ENCODE results near the gene CEP95. TPM values are rescaled to one million over a fixed set of nuclear protein-coding genes. Genes with fewer than 3 reads are reported as not detected.

Gene CEP95
- total and polyA plus RNA-seq, 9 donors: 44.5 to 87.2 (median 63.3) TPM

- Histone ChIP-seq H3K36me3 (no peaks in the 10 kb centered on the region), H3K27me3 (no peaks in the 10 kb centered on the region)
- TF ChIP-seq EP300 (IDR thresholded peaks at IDR 0.05): no peak
- TF ChIP-seq POLR2A (IDR thresholded peaks at IDR 0.05): no peak
- TF ChIP-seq, protein P1, sequence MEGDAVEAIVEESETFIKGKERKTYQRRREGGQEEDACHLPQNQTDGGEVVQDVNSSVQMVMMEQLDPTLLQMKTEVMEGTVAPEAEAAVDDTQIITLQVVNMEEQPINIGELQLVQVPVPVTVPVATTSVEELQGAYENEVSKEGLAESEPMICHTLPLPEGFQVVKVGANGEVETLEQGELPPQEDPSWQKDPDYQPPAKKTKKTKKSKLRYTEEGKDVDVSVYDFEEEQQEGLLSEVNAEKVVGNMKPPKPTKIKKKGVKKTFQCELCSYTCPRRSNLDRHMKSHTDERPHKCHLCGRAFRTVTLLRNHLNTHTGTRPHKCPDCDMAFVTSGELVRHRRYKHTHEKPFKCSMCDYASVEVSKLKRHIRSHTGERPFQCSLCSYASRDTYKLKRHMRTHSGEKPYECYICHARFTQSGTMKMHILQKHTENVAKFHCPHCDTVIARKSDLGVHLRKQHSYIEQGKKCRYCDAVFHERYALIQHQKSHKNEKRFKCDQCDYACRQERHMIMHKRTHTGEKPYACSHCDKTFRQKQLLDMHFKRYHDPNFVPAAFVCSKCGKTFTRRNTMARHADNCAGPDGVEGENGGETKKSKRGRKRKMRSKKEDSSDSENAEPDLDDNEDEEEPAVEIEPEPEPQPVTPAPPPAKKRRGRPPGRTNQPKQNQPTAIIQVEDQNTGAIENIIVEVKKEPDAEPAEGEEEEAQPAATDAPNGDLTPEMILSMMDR (IDR thresholded peaks at IDR 0.05): no peak
Observed at GRCh38 chr17:64540118-64540776, 33.5 kb downstream of the CEP95 start.

DNA sequence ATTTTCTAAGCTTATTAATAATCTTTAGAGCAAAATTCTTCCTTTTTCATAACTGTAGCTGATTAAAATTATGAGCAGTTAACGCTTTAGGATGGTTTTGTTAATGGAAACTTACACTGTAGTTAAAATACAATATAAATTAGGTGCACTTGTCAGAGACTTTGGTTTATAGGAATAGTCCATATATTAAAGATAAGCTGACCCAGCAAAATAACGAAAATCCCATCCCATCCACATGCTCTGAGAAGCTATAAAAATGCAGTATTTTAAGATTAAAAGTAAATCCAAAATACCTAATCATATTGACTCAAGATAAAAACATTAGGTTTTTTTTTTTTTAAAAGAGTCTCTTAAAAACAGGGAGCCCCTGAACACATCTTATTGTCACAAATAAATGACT, 38.0 kb downstream of the CEP95 start:
- no peak for DNase-seq
- no peaks in the 10 kb centered on the region for H3K27me3 ChIP-seq
- no peaks in the 10 kb centered on the region for H3K36me3 ChIP-seq
- no peak overlapping the region for H3K27ac ChIP-seq
- TF ChIP-seq EP300 (IDR thresholded peaks at IDR 0.05): no peak
- TF ChIP-seq, protein P1 (IDR thresholded peaks at IDR 0.05): no peak
- TF ChIP-seq POLR2A (IDR thresholded peaks at IDR 0.05): no peak
- no peak overlapping the region for H3K4me3 ChIP-seq
- no peaks in the 10 kb centered on the region for H3K4me1 ChIP-seq (ENCODE audit: insufficient read depth)
- H3K9me3 ChIP-seq: no peaks in the 10 kb centered on the region
- 94 to 96% (median 96%) methylated on average over 2 of the region's 2 CpGs for WGBS, 3 donors
- intact Hi-C loops (cut with DNase I): no loop called here

More at GRCh38 chr17:64540118-64540776, 33.5 kb downstream of the CEP95 start:
- WGBS, 3 donors: 89 to 93% (median 90%) methylated on average over 5 of the region's 5 CpGs
- DNase-seq: no peak
- H3K9me3 ChIP-seq: no peaks in the 10 kb centered on the region
- no peak overlapping the region for H3K4me3 ChIP-seq
- intact Hi-C loops (cut with DNase I): no loop called here
- no peak overlapping the region for H3K27ac ChIP-seq
- H3K4me1 ChIP-seq (ENCODE audit: insufficient read depth): no peaks in the 10 kb centered on the region

GRCh38 chr17:64546716-64547115, 39.9 kb downstream of the CEP95 start:
- Histone ChIP-seq H3K27ac (no peak overlapping the region), H3K36me3 (no peaks in the 10 kb centered on the region), H3K4me3 (no peak overlapping the region), H3K27me3 (no peaks in the 10 kb centered on the region), H3K4me1 (ENCODE audit: insufficient read depth) (no peaks in the 10 kb centered on the region), H3K9me3 (no peaks in the 10 kb centered on the region)
- intact Hi-C loops (cut with DNase I): no loop called here
- DNase-seq: no peak
- 91 to 94% (median 92%) methylated on average over 7 of the region's 7 CpGs for WGBS, 3 donors
- TF ChIP-seq EP300 (IDR thresholded peaks at IDR 0.05): no peak
- TF ChIP-seq POLR2A (IDR thresholded peaks at IDR 0.05): no peak
- TF ChIP-seq, protein P1 (IDR thresholded peaks at IDR 0.05): no peak

DNA sequence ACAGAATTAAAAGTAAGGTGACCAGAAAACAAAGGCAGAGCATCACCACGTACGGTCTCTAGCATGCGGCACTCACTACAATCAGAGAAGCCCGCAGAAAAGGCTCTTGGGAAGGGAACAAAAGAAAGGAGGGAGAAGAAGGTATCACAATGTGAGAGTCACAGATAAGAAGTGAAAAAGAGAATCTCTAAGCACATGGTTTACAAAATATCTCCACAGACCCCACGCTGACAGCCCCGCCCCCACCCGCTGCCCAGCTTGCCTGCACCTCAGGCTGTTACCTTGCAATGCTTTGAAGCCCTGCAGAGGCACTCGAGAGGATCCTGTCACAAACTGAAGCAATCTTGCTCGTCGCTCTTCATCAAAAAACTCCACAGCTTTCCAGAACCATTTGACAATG, 40.5 kb downstream of the CEP95 start:
- H3K27me3 ChIP-seq: no peaks in the 10 kb centered on the region
- H3K9me3 ChIP-seq: no peaks in the 10 kb centered on the region
- intact Hi-C loops (cut with DNase I): no loop called here
- no peaks in the 10 kb centered on the region for H3K36me3 ChIP-seq
- TF ChIP-seq, protein P1 (IDR thresholded peaks at IDR 0.05): no peak
- TF ChIP-seq EP300 (IDR thresholded peaks at IDR 0.05): no peak
- no peak for TF ChIP-seq POLR2A (IDR thresholded peaks at IDR 0.05)
- DNase-seq: no peak
- WGBS, 3 donors: 79 to 82% (median 80%) methylated on average over 10 of the region's 10 CpGs
- no peak overlapping the region for H3K4me3 ChIP-seq
- H3K4me1 ChIP-seq (ENCODE audit: insufficient read depth): no peaks in the 10 kb centered on the region
- H3K27ac ChIP-seq: no peak overlapping the region

Measured in ovary (tissue), 9 donors.